ENCODE data around the gene ATOSA.

Gene ATOSA

GRCh38 chr15:52680041-52680391 is 828 bp upstream of the ATOSA start:
- no peak for ATAC-seq
- TF ChIP-seq BACH2 (CRISPR knock-in tag; IDR thresholded peaks at IDR 0.05; ENCODE audit: borderline replicate concordance) (no peak), SNAI2 (CRISPR knock-in tag; IDR thresholded peaks at IDR 0.05) (no peak), ISL1 (CRISPR knock-in tag; IDR thresholded peaks at IDR 0.05) (no peak), POU6F1 (CRISPR knock-in tag; IDR thresholded peaks at IDR 0.05; ENCODE audit: borderline replicate concordance, low read depth) (no peak), GLIS3 (CRISPR knock-in tag; IDR thresholded peaks at IDR 0.05) (no peak), ZC3H10 (CRISPR knock-in tag; IDR thresholded peaks at IDR 0.05) (no peak)

DNA sequence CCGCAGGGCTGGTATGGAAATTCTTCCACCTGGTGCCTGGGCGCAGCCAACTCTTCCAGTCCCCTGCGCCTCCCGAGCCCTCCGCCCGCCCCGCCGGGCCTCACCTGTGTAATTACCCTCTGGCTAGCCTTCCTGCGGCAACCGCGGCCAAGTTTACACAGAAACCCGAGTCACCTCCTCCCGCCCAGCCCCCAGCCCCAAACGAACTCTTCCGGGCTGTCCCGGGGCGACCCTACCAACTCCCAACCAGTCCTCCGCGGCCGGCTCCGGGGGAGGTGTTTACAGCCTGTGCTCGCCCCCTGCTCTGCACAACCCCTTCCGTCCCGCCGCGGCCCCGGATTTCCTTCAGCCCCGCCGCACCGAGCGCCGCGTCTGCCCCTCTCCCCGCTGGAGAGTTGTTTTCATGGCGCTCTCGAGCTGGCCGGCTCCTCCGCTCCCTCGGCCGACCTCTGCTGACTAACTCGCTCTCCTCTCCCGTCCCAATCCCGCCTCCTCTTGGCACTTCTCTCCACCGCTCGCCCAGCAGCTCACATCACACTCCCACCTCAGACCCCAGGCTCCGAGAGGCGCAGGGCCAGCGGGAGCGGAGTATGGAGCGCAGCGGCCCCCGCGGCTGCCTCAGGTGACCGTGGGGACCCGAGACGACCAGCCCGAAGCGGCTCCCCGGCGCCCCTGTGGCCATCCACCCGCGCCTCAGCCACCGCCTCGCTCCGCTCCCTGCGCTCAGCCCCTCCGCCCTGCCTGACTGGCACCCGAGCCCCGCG is 538 bp downstream of the ATOSA start:
- TF ChIP-seq, protein P1, sequence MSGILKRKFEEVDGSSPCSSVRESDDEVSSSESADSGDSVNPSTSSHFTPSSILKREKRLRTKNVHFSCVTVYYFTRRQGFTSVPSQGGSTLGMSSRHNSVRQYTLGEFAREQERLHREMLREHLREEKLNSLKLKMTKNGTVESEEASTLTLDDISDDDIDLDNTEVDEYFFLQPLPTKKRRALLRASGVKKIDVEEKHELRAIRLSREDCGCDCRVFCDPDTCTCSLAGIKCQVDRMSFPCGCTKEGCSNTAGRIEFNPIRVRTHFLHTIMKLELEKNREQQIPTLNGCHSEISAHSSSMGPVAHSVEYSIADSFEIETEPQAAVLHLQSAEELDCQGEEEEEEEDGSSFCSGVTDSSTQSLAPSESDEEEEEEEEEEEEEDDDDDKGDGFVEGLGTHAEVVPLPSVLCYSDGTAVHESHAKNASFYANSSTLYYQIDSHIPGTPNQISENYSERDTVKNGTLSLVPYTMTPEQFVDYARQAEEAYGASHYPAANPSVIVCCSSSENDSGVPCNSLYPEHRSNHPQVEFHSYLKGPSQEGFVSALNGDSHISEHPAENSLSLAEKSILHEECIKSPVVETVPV (CRISPR knock-in tag; IDR thresholded peaks at IDR 0.05): no peak
- TF ChIP-seq TSHZ2 (CRISPR knock-in tag; IDR thresholded peaks at IDR 0.05): no peak
- TF ChIP-seq, protein P2, sequence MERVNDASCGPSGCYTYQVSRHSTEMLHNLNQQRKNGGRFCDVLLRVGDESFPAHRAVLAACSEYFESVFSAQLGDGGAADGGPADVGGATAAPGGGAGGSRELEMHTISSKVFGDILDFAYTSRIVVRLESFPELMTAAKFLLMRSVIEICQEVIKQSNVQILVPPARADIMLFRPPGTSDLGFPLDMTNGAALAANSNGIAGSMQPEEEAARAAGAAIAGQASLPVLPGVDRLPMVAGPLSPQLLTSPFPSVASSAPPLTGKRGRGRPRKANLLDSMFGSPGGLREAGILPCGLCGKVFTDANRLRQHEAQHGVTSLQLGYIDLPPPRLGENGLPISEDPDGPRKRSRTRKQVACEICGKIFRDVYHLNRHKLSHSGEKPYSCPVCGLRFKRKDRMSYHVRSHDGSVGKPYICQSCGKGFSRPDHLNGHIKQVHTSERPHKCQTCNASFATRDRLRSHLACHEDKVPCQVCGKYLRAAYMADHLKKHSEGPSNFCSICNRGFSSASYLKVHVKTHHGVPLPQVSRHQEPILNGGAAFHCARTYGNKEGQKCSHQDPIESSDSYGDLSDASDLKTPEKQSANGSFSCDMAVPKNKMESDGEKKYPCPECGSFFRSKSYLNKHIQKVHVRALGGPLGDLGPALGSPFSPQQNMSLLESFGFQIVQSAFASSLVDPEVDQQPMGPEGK (CRISPR knock-in tag; IDR thresholded peaks at IDR 0.05; ENCODE audit: borderline replicate concordance): no peak
- TF ChIP-seq ZNF70 (CRISPR knock-in tag; IDR thresholded peaks at IDR 0.05): no peak
- no peak for TF ChIP-seq ARNTL (CRISPR knock-in tag; IDR thresholded peaks at IDR 0.05; ENCODE audit: borderline replicate concordance, low read depth)
- no peak for TF ChIP-seq TOX (CRISPR knock-in tag; IDR thresholded peaks at IDR 0.05; ENCODE audit: borderline replicate concordance)
- TF ChIP-seq ISL1 (CRISPR knock-in tag; IDR thresholded peaks at IDR 0.05): no peak
- no peak for TF ChIP-seq OSR1 (CRISPR knock-in tag; IDR thresholded peaks at IDR 0.05)
- no peak for TF ChIP-seq ZNF565 (CRISPR knock-in tag; conservative IDR thresholded peaks at IDR 0.05; ENCODE audit: low read depth)
- TF ChIP-seq ZFP3 (CRISPR knock-in tag; IDR thresholded peaks at IDR 0.05): no peak
- no peak for TF ChIP-seq SNAI2 (CRISPR knock-in tag; IDR thresholded peaks at IDR 0.05)
- no peak for TF ChIP-seq PPARA (CRISPR knock-in tag; IDR thresholded peaks at IDR 0.05; ENCODE audit: borderline replicate concordance)
- TF ChIP-seq RARB (CRISPR knock-in tag; IDR thresholded peaks at IDR 0.05): no peak
- TF ChIP-seq ZNF8 (CRISPR knock-in tag; IDR thresholded peaks at IDR 0.05): no peak
- no peak for TF ChIP-seq TCF4 (CRISPR knock-in tag; IDR thresholded peaks at IDR 0.05; ENCODE audit: borderline replicate concordance)
- ATAC-seq: peak; percentile 75

GRCh38 chr15:52677593-52678467 is 1.4 kb downstream of the ATOSA start:
- TF ChIP-seq POU6F1 (CRISPR knock-in tag; IDR thresholded peaks at IDR 0.05; ENCODE audit: borderline replicate concordance, low read depth) (no peak), ESRRG (CRISPR knock-in tag; IDR thresholded peaks at IDR 0.05) (no peak), ZNF8 (CRISPR knock-in tag; IDR thresholded peaks at IDR 0.05) (no peak), TCF4 (CRISPR knock-in tag; IDR thresholded peaks at IDR 0.05; ENCODE audit: borderline replicate concordance) (no peak), ISL1 (CRISPR knock-in tag; IDR thresholded peaks at IDR 0.05) (no peak), ZNF565 (CRISPR knock-in tag; conservative IDR thresholded peaks at IDR 0.05; ENCODE audit: low read depth) (no peak), OSR1 (CRISPR knock-in tag; IDR thresholded peaks at IDR 0.05) (no peak), TOX (CRISPR knock-in tag; IDR thresholded peaks at IDR 0.05; ENCODE audit: borderline replicate concordance) (no peak), ZFP30 (CRISPR knock-in tag; IDR thresholded peaks at IDR 0.05) (no peak), ZC3H10 (CRISPR knock-in tag; IDR thresholded peaks at IDR 0.05) (no peak), SNAI2 (CRISPR knock-in tag; IDR thresholded peaks at IDR 0.05) (no peak), GLIS3 (CRISPR knock-in tag; IDR thresholded peaks at IDR 0.05) (no peak)
- TF ChIP-seq, protein P1 (CRISPR knock-in tag; IDR thresholded peaks at IDR 0.05): no peak
- TF ChIP-seq, protein P2 (CRISPR knock-in tag; IDR thresholded peaks at IDR 0.05; ENCODE audit: borderline replicate concordance): no peak
- peak; percentile 72 for ATAC-seq

Measured in SK-N-SH treated with all-trans-retinoic acid at 6 μM for 48 hours (cell line).